GM18517 (cell line): ENCODE data around the gene OPN3.
A peak's percentile ranks its signal among the peaks of the same experiment; 100 is the strongest.

Experiments used
- ATAC-seq: cut with Tn5 transposase; IDR thresholded peaks from one replicate; pipeline ENCODE4 v1.9.1; 2021; ENCODE audit warnings: mild to moderate bottlenecking, moderate library complexity; ENCODE audit not compliant: unreplicated experiment

Gene OPN3

DNA sequence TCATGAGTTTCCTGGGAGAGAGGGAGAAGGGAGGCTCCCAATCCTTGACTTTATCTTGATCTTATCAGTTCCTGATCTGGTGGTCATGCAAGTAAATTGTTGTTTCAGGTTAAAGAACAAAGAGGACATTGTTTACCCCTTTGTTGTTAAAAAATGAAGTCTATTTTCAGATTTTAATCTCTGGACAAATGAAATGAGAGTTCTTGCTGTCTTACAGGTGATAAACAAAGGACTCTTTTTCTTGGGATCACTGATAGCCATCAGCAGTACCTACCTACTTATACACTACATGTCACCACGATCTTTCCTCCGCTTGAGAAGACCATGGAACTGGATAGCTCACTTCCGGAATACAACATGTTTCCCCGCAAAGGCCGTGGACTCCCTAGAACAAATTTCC, 48.4 kb downstream of the OPN3 start:
- no peak for ATAC-seq

DNA sequence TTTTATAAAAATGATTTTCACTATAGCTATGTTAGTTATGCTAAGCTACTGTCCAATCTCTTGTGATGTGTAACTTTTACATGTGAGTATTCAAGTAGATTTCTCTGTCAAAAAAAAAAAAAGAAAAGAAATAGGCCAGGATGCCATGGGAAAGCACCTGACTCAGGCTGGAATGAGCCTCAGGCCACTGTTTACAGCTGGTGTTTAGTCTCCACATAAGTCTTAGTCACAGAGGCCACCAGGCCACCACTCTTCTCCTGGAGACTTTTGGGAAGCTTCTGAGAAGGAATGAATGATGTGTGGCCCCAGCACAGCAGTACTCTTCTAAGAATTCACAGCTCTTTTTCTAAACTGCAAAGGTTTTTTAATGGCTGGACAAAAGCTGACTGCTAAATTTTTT, 48.9 kb downstream of the OPN3 start:
- ATAC-seq: no peak

DNA sequence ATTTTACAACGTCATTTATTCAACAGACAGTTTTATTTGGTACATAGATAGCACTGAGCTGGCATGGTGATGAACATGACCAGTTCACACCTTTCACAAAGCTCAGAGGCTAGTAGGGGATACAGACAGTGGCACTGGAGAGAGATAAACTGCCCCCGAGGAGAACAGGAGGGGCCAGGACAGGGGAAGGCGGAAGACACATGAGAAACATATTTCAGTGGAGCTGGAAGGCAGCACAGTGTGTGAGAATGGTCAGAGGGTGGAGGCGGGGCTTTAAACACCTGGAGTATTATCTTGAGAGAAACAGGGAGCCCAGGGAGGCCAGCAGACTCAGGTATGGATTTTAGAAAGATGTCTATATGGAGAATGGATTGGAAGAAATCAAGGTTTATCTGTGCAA, 49.5 kb downstream of the OPN3 start:
- no peak for ATAC-seq

DNA sequence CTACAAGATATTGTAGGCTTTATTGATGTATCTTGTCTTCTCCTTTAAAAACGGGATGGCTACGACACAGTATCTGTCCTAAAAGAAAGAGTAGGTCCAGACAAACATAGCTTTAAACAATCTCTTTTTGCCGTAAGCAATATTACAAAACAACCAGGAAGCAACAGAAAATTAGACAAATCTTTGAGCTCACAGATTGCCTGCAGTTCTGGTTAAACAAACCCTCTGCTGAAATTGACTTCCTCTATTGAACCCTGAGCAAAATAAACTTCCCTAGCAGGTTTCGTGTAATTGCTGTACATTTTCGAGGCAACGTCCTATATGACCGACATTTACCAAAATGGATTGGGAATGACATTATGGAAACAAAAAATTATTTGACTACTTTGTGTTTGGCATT, 50.6 kb downstream of the OPN3 start:
- no peak for ATAC-seq

DNA sequence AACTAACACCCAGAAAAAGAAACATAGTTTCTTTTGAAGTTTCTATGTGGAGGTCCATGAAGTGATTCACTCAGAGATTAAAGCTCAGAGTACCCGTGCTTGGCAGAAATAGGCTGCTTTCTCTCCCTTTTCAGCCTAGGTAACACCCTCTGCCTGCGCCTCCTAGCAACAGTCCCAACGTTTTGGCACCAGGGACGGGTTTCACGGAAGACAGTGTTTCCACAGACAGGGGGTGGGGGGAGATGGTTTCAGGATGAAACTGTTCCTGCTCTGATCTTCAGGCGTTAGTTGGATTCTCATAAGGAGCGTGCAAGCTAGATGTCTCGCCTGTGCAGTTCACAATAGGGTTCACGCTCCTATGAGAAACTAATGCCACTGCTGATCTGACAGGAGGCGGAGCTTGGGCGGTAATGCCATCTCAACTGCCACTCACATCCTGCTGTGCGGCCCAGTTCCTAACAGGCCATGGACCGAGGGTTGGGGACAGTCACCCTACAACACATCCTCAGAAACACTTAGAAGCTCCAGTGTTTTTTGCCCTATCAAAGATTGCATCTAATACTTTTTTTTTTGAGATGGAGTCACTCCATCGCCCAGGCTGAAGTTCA, 53.2 kb downstream of the OPN3 start:
- ATAC-seq: no peak

DNA sequence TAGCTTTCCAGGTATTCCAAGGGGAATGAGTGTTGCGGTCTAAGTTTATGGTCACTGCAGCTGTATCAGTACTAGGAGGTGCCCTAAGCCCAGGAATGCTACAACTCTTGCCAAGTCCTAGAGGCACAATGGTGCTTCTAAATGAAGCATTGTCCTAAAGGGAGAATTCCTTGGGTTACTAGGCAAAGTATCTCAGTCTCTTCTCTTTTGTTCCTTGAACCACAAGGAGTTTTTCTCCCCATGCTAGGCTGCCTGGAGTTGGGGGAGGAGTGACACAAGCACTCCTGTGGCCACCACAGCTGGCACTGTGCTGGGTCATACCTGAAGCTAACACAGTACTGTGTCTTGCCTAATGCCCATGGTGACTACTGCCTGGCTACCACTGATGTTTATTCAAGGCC, 57.2 kb downstream of the OPN3 start:
- ATAC-seq: no peak

DNA sequence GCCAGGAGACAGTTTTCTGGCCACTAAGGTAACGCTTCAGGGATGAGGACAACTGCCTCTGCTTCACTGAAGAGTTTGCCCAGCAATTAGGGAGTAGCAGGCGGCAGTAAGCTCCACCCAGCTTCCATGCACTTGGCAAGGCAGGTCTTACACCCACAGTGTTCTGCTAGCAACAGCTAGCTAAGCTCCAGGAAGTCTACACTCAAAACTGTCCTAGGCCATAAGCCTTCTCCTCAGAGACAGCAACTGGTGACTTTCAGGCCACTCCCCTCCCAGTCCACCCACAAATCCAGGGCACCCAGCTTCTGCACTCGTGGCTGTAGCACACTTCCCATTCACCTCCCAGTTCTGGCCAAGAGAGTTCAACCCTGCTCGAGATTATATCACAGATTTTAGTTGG, 60.7 kb downstream of the OPN3 start:
- no peak for ATAC-seq

DNA sequence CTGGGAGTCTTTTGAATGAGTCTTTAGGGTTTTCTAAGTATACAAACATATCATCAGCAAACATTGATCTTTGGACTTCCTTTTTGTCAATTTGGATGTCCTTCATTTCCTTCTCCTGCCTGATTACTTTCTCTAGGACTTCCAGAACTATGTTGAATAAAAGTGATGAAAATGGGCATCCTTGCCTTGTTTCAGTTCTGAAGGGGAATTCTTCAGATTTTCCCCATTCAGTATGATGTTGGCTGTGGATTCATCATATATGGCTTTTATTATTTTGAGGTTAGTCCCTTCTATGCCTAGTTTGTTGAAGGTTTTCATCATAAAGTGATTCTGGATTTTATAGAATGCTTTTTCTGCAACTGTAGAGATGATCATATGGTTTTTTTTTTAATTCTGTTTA, 66.0 kb downstream of the OPN3 start:
- no peak for ATAC-seq

DNA sequence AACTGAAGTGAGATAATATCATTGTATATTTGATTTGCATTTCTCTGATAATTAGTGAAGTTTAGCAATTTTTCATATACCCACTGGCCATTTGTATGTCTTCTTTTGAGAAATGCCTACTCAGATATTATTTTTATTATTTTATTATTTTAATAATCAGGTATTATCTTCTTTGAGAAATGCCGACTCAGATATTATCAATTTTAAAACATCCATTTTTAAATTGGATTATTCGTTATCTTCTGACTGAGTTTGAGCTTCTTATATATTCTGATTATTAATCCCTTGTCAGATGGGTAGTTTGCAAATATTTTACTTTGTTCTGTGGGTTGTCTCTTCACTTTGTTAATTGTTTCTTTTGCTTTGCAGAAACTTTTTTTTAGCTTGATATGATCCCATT, 70.3 kb downstream of the OPN3 start:
- no peak for ATAC-seq

DNA sequence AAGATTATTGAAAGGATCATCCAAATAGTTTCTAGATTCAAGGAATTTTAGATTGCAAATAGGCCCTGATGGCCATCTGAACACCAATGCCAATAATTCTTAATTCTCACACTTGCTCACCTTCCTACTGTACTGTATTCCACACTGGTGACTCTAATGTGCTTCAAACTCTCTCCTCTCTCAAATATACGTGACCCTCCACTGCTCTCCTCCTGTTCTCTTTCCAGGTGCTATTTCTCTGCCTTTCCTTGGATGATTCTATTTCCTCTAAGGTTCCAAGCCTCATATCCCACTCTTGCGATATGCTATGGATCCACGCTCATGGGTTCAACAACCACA, 79.4 kb downstream of the OPN3 start:
- no peak for ATAC-seq

DNA sequence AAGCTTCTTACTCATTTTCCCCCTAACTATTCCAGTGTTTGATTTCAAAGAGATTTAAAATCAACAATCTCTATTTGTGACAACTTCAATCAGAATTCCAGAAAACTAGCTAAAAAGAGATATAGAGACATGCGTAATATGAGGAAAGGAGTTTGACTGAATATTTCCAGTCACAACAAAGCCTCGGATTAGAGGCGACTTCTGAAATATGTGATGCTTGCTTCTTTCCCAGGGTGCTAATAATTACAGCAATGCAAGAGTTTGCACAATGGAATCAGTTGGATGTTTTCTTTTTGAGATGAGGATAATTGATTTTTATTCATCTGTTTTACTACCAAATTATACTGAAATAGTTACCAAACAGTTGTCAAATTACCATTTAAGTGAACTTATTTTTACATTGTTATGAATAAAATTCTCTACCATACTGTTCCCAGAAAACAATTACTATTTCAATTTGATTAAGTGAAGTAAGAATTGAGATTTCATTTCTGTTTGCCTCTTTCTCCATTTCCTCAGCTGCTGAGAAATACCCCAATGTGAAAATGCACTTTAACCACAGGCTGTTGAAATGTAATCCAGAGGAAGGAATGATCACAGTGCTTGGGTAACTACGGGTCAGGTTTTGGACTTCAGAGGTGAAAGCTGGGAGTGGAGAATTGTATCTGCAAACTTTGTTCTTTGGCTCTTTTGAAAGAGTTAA, 79.9 kb downstream of the OPN3 start:
- ATAC-seq: no peak

DNA sequence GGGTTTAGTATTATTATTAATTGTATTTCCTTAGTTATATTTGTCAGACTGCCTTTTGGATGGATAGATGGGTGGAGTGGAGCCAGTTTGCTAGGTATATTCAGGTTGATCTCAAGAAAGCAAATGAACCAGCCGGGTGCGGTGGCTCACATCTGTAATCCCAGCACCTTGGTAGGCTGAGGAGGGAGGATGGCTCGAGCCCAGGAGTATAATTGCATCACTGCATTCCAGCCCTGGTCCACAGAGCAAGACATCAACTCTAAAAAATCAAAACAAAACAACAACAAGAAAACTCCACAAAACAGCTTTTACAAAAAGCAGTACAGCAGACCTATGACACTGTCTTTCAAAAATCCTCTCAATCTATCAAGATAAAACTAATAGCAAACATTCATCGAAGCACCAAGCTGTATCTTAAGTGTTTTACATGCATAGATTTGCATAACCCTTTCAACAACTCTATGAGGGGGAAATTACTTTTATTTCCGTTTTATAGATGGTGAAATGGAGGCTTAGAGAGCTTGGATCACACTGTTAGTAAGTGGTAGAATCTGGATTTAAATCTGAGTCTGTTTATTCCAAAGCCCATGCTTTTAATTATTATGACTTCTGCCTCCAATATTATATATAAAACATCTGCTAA, 82.5 kb downstream of the OPN3 start:
- no peak for ATAC-seq

DNA sequence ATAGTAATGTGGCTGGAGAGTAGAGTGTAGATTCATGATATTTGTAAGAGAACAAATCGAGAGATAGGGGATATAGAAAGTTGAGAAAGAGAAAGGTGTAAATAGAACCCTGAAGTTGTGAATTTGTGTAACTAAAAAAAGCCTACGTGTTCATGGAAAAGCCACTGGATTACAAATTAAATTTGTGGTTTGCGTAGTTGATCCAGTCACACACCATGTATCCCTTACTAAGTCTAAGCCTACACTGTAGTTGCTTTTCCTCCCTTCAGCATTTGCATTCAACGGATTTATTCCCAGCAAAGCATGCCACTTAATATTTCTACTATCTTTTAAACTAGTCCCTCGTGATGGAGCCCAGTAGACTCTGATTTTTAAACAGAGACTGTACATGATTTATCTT, 83.1 kb downstream of the OPN3 start:
- ATAC-seq: no peak

DNA sequence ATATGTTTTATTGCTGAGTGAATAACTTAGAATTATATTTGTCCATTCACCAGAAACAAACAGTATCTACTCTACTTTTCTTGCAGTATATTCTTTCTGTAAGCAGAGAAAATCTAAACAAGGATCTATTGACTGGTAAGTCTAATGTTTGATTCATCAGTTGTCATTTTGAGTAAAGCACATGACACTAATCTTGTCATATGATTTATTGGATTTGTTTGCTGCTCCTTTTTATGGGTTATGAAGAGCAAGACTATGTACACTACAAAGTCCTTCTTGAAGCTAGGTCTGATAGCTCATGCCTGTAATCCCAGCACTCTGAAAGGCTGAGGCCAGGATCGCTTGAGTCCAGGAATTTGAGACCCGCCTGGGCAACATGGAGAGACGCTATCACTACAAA, 84.6 kb downstream of the OPN3 start:
- ATAC-seq: no peak

DNA sequence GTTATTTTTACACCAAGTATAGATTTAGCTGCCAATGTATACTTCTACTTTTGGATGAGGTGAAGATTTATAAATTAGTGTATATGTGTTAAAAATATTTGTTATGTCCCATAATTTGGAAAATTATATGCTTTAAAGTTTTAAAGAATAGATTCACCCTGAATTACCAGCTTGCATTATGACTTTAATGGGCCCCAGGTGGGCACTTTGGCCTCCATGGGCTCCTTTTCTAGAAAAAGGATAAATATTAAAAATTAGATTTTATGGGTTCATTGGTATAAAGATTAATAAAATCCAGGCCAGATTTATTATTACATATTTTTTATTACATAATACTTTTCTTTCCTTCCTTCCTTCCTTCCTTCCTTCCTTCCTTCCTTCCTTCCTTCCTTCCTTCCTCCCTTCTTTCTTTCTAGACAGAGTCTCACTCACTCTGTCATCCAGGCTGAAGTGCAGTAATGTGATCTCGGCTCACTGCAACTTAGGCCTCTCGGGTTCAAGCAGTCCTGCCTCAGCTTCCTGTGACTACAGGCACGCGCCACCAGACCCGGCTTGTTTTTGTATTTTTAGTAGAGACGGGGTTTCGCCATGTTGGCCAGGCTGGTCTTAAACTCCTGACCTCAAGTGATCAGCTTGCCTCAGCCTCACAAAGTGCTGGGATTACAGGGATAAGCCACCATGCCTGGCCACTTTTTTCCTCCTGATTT, 86.1 kb downstream of the OPN3 start:
- no peak for ATAC-seq

DNA sequence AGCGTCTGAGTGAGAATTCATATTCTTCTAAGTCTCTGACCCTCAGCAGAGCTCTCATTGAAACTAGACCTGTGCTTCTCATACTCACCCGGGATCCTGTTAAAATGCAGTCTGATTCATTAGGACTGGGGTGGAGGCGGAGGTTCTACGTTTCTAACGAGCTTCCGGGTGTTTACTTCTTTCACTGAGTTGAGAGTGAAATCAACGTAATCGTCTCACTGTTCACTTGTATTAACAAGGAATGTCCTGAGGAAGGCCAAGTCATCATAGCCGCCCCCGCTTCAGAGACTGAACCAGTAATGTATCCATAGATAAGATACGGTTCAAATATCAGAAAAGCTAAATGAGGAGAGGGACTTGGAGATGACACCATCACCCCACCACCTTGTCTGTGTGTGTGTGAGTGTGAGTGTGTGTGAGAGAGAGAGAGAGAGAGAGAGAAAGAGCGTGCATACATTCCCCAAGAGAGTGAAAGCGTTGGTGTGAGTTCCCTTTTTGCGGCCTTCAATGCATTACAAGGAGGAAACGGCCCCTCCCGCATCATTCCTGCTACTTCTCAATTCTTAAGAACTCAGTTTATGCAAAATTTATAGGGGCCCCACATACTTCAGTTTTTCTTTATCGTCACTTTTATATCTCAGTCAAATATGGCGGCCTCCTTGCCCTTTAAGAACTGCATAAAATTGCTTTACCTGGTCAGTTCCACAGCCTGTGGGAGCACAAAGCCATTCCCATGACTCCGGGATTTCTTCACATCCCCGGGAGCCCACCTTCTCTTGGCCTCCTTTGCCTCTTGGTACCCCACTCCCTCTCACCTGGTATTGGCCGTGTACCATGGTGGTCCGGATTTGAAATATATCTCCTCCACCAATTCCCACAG, 88.2 kb downstream of the OPN3 start:
- ATAC-seq: peak; percentile 77

DNA sequence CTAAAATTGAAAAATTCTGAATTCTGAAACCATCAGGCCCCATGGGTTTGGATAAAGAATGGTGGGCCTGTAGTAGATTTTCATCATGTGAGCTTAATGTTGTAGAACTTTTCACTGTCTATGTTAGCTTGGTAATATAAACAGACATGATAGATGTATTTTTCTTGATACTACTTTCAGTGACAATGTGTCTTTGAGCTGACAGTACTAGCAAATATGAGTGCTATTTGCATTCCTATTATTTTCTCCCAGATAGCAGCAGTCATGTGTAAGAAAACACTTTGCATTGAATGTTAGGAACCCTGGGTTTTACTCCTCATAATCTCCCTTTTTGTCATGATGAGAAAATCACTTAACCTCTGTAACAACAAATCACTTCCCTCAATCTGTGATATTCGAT, 89.9 kb downstream of the OPN3 start:
- no peak for ATAC-seq

DNA sequence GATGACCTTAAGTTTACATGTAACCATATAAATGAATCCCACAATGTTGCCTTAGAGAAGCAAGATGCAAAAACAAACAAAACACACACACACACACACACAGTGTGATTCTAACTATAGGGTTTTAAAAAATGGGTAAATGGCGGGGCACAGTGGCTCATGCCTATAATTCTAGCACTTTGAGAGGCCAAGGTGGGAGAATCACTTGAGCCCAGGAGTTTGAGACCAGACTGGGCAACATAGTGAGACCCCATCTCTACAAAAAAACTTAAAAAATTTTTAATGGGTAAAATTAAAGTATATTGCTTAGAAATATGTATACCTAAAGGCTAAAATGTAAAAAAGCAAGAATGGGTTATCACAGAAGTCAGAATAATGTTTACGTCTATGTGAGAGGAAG, 92.2 kb downstream of the OPN3 start:
- ATAC-seq: no peak
